Measurements from ENCODE around the gene PPP1R9A. TPM values are rescaled to one million over a fixed set of nuclear protein-coding genes. Genes with fewer than 3 reads are reported as not detected.

The PPP1R9A gene
- total RNA-seq, 1 donor from 2014 or later = 30.6 TPM

- Histone ChIP-seq H3K9me3 (no peaks in the 10 kb centered on the region), H3K27ac (no peak overlapping the region), H3K4me3 (no peak overlapping the region), H3K27me3 (no peaks in the 10 kb centered on the region), H3K4me1 (no peaks in the 10 kb centered on the region), H3K36me3 (no peaks in the 10 kb centered on the region)
- intact Hi-C loops (cut with DNase I) = no loop called here
- DNase-seq = no peak
- TF ChIP-seq CTCF (IDR thresholded peaks at IDR 0.05) = no peak
- no peak for ATAC-seq
Measured at GRCh38 chr7:94933256-94933990, 26.0 kb downstream of the PPP1R9A start.

GRCh38 chr7:94939395-94939794 is 32.0 kb downstream of the PPP1R9A start:
- Histone ChIP-seq H3K4me3 (no peak overlapping the region), H3K27ac (no peak overlapping the region), H3K4me1 (no peaks in the 10 kb centered on the region), H3K36me3 (no peaks in the 10 kb centered on the region), H3K9me3 (no peaks in the 10 kb centered on the region), H3K27me3 (no peaks in the 10 kb centered on the region)
- intact Hi-C loops (cut with DNase I) = no loop called here
- TF ChIP-seq CTCF (IDR thresholded peaks at IDR 0.05) = no peak
- DNase-seq = no peak
- ATAC-seq = no peak

- Histone ChIP-seq H3K4me1 (no peaks in the 10 kb centered on the region), H3K9me3 (no peaks in the 10 kb centered on the region), H3K4me3 (no peak overlapping the region), H3K27me3 (no peaks in the 10 kb centered on the region), H3K36me3 (no peaks in the 10 kb centered on the region), H3K27ac (no peak overlapping the region)
- DNase-seq (no peak), ATAC-seq (no peak)
- no peak for TF ChIP-seq CTCF (IDR thresholded peaks at IDR 0.05)
- intact Hi-C loops (cut with DNase I) = no loop called here
Measured at GRCh38 chr7:94940241-94940640, 32.8 kb downstream of the PPP1R9A start.

- intact Hi-C loops (cut with DNase I) = no loop called here
- no peak for TF ChIP-seq CTCF (IDR thresholded peaks at IDR 0.05)
Measured at GRCh38 chr7:94941844-94942632, 34.6 kb downstream of the PPP1R9A start.

GRCh38 chr7:94943134-94943533 is 35.7 kb downstream of the PPP1R9A start:
- no peaks in the 10 kb centered on the region for H3K36me3 ChIP-seq
- ATAC-seq (no peak), DNase-seq (no peak)
- no peaks in the 10 kb centered on the region for H3K27me3 ChIP-seq
- no peaks in the 10 kb centered on the region for H3K4me1 ChIP-seq
- no peak overlapping the region for H3K27ac ChIP-seq
- no peaks in the 10 kb centered on the region for H3K9me3 ChIP-seq
- TF ChIP-seq CTCF (IDR thresholded peaks at IDR 0.05) = no peak
- H3K4me3 ChIP-seq = no peak overlapping the region
- intact Hi-C loops (cut with DNase I) = no loop called here

More at GRCh38 chr7:94941844-94942632, 34.6 kb downstream of the PPP1R9A start:
- DNase-seq (no peak), ATAC-seq (no peak)
- Histone ChIP-seq H3K4me3 (no peak overlapping the region), H3K4me1 (no peaks in the 10 kb centered on the region), H3K9me3 (no peaks in the 10 kb centered on the region), H3K27ac (no peak overlapping the region), H3K36me3 (no peaks in the 10 kb centered on the region), H3K27me3 (no peaks in the 10 kb centered on the region)
